H54 (cell line): ENCODE measurements around the gene OR2Y1.
"Not testable (repeated sequence)": the region's sequence is repeated elsewhere in the genome, so short reads cannot be mapped to it uniquely, and the experiment has no call there.

Source experiments
- DNase-seq: peaks from one replicate; pipeline ENCODE4 v3.0.0; 2011; ENCODE audit warnings: low spot score, mixed read lengths; ENCODE audit not compliant: insufficient read length
- FAIRE-seq: peaks from 3 replicates; lab custom pipeline; 2011; peaks lifted over from hg19 to GRCh38; lab: Jason Lieb, UNC
- POLR2A ChIP-seq: IDR thresholded peaks from 2 replicates; pipeline ENCODE4 v1.6.1; 2011; ENCODE audit warnings: low read depth, mild to moderate bottlenecking, low read length

The OR2Y1 gene

DNA sequence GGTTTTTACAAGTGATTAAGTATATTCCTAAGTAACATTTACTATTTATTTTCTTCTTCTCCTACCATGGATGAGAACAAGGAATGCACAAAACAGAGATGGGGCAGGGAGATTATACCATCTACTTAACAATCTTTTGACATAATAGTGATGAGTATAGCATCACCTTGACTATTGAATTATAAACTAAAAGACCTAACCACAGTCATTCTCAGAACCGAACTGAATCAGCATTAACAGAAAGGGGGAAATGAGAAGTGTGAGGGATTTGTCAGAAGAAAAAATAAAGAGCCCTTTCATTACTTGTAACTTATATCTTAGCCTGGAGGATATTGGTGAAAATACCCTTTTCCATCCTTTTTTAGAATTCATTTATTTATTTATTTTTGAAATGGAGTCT lies 21.9 kb downstream of the OR2Y1 start:
- FAIRE-seq (no peak), DNase-seq (no peak)
- no peak for TF ChIP-seq POLR2A

DNA sequence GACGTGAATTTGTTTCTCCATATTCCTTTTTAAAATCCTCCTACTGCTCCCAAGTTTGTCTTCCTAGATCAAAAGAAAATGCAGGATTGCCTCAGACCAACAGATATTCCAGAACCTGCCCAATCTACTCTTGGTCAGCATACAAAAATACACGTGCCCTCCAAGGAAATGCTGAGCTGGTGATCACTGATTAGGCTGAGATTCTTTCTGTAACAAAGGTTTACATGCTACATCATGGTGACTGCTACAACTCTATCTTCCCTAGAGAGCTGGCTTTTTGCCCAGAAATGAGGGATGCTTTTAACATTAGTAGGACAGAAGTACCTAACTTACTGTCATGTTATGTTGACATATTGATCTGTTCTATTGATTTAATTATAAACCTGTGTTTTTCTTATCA lies 35.5 kb downstream of the OR2Y1 start:
- no peak for TF ChIP-seq POLR2A
- DNase-seq = no peak
- no peak for FAIRE-seq

DNA sequence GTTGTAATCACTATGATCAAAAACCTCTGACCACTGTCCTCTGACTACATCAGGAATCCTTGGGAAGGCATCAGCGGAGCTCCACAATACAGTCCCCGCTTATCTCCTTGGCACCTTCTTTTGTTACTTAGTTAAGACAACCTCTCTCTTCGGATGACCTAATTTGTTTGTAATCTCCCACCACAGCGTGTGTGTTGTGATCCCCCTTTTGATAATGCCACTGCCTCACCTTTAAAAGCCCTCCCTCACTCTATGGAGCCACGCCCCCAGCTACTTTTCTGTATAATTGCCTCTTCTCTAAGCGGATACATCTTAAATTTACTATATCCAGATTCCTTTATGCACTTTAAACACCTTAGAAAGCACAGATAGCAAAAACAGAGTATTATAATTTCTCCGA lies 35.9 kb downstream of the OR2Y1 start:
- no peak for TF ChIP-seq POLR2A
- FAIRE-seq (no peak), DNase-seq (no peak)

DNA sequence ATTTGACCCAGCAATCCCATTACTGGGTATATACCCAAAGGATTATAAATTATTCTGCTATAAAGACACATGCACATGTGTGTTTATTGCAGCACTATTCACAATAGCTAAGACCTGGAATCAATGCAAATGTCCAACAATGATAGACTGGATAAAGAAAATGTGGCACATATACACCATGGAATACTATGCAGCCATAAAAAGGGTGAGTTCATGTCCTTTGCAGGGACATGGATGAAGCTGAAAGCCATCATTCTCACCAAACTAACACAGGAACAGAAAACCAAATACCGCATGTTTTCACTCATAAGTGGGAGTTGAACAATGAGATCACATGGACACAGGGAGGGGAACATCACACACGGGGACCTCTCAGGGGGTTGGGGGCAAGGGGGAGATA lies 36.5 kb downstream of the OR2Y1 start:
- FAIRE-seq, DNase-seq: not testable (repeated sequence)

DNA sequence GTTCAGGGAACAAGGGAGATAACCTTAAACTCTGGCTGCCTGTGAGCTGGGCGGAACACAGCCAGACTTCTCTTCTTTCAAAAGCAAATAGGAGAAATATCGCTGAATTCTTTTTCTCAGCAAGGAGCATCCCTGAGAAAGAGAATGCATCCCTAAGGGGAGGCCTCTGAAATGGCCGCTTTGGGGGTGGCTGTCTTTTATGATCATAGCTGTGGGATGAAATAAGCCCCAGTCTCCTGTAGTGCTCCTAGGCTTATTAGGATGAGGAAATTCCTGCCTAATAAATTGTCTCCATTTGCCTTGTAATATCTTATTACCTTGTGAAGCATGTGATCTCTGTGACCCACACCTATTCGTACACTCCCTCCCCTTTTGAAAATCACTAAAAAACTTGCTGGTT lies 39.4 kb downstream of the OR2Y1 start:
- not testable (repeated sequence) for FAIRE-seq, DNase-seq

DNA sequence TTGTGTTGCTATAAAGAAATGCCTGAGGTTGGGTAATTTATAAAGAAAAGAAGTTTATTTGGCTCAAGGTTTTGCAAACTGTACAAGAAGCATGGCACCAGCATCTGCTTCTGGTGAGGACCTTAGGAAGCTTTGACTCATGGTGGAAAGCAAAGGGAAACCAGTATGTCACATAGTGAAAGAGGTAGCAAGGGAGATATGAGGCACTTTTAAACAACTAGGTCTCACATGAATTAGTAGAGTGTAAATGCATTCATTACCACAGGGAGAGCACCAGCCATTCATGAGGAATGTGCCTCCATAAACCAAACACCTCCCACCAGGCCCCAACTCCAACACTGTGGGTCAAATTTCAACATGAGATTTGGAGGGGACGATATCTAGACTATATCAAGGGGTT lies 40.8 kb downstream of the OR2Y1 start:
- no peak for TF ChIP-seq POLR2A
- DNase-seq = no peak
- no peak for FAIRE-seq

DNA sequence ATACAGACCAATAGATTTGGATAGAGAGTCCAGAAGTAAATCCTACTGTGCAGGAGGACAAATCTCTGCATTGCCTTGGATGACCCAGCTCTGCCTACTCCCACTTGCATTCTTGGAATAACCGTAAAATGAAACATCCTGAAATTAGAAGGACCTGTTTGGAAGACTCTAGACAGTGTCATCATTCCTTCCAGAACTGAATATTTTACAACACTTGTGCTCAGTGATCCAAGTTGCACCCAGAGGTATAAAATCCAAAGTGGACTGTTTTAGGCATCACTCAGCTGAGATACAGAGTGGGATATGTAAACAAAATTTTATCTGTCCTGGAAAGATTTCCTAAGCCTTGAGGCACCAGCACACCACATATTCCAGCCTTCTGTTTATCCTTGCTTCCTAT lies 43.7 kb downstream of the OR2Y1 start:
- DNase-seq (no peak), FAIRE-seq (no peak)
- TF ChIP-seq POLR2A = no peak

DNA sequence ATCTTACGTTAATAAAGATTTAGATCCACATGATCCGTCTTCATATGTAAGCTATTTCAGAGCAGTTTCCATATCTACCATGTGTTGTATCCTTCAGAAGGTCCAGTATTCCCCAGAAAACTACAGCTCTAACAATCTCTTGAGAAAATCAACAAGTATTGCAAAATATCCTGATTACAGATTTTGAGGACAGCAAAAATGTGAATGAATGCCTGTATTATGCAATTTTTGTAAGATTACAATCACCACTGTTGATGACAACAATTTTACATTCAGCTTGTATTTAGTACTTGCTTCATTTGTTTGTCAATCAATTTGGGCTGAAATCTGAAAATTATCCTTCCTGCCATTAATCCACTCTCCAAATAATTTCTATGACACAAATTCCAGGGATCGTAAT lies 47.4 kb downstream of the OR2Y1 start:
- TF ChIP-seq POLR2A = no peak
- FAIRE-seq (no peak), DNase-seq (no peak)

DNA sequence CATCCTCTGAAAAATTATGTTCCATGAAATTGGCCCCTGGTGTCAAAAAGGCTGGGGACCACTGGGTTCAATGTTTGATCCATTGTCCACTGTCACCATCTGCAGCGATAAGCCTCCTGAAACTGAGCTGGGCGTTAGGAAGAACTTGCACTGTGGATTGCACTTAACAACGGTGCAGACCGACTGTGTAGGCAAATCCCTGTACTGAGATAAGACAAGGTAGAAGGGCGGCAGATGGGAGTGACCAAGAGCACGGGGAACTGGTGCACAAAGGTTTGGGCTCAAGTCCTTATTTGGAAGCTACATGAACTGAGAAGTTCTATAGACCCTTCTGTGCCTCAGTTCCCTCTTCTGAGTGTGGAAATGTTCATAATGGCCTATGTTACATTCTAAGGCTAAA lies 48.8 kb downstream of the OR2Y1 start:
- no peak for TF ChIP-seq POLR2A
- FAIRE-seq (no peak), DNase-seq (no peak)

DNA sequence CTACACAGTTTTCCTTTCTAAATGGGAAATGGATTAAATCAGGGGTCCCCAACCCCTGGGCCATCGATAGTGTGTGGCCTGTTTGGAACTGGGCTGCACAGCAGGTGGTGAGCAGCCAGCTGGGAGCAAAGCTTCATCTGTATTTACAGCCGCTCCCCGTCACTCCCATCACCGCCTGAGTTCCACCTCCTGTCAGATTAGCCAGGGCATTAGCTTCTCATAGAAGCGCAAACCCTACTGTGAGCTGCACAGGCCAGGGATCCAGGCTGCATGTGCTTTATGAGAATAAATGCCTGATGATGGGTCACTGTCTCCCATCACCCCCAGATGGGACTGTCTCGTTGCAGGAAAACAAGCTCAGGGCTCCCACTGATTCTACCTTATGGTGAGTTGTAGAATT lies 49.3 kb downstream of the OR2Y1 start:
- TF ChIP-seq POLR2A = no peak
- no peak for FAIRE-seq

DNA sequence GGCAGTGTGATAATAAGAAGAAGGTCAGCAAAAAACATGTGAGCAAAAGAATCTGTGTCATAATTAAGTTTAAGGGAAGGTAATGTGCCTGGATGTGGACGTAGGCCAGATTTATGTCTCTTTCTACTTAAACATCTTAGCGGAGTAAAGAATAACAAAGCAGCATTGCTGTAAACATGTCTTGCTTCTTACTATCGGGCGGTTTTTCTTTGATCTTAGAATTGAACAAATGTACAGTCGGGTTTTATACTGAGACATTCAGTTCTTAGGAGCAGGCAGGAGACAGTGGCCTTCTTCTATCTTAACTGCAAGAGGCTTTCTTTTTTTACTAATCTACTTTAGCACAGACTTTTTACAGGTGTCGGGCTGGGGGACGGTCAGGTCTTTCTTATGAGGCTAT lies 50.1 kb downstream of the OR2Y1 start:
- no peak for FAIRE-seq
- TF ChIP-seq POLR2A = no peak
- DNase-seq = no peak

More for the DNA sequence above, 49.3 kb downstream of the OR2Y1 start:
- no peak for DNase-seq
